Thyroid gland (tissue), 4 donors: ENCODE results near the gene ARL2.

Source experiments
- CTCF ChIP-seq, 6 experiments: fragments of 200-600 bp in 3 of 6; fragments of 450-650 bp in 3 of 6; sonication (generic) in 3 of 6; IDR thresholded peaks; one replicate each; pipeline ENCODE4 v1.5.1; 2016 to 2019; ENCODE audit warnings: antibody characterized with exemption in 6 of 6, mild to moderate bottlenecking in 2 of 6, inconsistent platforms in 1 of 6, moderate library complexity in 1 of 6
- POLR2A ChIP-seq, 2 donors: fragments of 450-650 bp; IDR thresholded peaks; one replicate each; pipeline ENCODE4 v1.6.1; 2017; ENCODE audit warnings: antibody characterized with exemption in 2 of 2, mild to moderate bottlenecking in 2 of 2, moderate library complexity in 1 of 2

- no peak for TF ChIP-seq CTCF (IDR thresholded peaks at IDR 0.05)
- TF ChIP-seq POLR2A (IDR thresholded peaks at IDR 0.05) = no peak
These were observed 45.6 kb downstream of the ARL2 start for GRCh38 chr11:65059523-65059922.
